Left kidney (tissue), 2 donors: ENCODE results near the gene ERG. TPM values are rescaled to one million over a fixed set of nuclear protein-coding genes. Genes with fewer than 3 reads are reported as not detected.

Source experiments
- DNase-seq: peaks from one replicate; pipeline ENCODE4 v3.0.0-alpha.2; 2013
- polyA plus RNA-seq: library from polyadenylated mRNA; unstranded; fragments of 120-200 nt; gene quantifications from one replicate; pipeline ENCODE4 v1.2.1, GENCODE V29; 2013; ENCODE audit not compliant: insufficient read length

The ERG gene
- polyA plus RNA-seq, 1 donor: 17.4 TPM

DNA sequence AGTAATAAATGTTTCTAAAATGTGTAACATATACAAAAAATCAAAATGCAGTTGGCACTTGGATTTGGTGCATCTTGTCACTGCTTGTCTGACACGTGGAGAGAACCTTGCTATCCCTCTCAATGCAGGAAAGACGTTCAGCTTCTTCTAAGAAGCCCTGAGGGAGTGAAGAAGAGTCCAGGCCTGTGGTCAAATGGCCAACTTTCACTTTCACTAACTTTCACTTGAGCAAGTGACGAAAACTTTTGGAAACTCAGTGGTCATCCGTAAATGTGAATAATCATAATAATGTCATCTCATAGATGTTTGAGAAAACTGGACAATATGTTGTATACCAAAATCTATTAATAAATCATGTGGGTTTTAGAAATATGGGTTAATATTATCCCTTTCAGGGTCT, 61.9 kb downstream of the ERG start:
- no peak for DNase-seq

DNA sequence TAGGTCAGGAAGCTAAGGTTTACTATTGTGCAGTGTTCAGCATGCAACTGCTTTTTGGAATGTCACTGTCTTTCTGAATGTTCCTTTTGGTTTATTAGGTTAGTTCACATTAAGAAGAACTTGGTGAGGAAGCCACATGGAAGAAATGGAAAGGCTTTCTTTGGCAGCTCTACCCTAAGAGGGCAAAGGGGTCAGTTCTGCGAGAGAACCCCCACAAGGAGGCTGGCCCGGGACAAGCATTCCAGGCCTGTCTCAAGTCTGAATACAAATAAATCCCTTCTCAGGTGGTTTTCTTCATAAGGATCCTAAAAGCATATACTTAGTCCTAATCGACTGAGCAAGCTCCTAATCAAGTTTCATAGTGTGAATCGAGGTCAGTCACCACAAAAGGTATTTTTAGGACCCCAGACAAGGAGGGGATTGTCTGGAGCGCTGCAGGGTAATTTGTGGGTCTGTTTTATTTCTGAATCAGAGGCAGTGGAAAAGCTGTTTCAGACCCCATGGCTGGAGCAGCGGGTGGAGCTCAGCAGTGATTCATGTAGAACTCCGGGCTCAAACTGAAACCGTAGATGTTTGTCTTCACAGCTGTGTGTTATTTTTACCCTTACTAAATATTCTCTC, 63.3 kb downstream of the ERG start:
- DNase-seq: no peak

DNA sequence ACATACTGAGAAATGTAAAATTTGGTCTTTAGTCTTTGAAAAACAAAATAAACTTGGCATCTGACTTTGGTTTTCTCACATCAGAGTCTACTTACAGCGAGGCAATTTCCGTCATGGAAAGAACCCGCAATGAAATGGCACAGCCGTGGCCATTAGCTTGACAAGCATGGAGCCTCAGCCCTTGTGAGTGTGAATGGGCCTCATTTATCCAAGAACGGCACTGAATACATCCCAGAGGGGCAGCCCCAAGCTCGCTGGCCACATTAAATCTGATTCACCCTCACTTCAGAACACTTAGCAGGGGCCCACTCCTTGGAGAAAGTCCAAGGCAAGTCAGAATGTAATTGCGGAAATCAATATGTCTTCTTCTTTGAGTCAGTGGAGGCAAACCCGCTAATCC, 64.8 kb downstream of the ERG start:
- DNase-seq: no peak

DNA sequence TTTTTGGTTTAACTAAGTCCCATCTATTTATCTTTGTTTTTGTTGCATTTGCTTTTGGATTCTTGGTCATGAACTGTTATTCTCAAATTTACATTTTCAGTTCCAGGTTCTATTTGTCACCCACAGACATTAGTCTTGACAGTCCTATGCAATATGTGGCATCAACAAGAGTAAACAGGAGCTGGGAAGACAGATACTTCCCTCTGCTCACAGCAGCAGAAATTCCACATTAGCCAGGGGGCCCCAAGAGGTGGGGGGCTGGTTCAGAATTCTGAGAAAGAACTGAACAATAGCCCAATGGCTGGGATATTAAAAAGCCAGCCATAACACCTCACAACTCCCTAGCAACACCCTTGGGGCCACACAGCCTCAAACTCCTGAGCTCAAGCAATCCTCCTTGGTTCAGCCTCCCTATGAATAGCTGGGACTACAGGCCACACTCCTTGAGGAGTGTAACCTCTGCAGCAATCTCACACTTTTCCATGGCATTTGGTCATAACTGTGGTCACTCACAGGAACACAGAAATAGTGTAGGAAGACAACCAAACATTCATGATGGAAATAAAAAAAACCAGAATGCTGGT, 67.8 kb downstream of the ERG start:
- no peak for DNase-seq

DNA sequence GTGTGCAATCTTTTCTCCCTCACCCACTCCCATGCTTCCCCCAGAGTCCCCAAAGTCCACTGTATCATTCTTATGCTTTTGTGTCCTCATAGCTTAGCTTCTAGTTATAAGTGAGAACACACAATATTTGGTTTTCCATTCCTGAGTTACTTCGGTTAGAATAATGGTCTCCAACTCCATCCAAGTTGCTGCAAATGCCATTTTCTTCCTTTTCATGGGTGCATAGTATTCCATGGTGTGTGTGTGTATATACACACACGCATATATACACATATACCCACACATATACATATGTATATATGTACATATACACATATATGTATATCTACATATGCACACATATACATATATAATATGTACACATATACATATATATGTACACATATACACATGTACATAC, 69.3 kb downstream of the ERG start:
- DNase-seq: no peak

DNA sequence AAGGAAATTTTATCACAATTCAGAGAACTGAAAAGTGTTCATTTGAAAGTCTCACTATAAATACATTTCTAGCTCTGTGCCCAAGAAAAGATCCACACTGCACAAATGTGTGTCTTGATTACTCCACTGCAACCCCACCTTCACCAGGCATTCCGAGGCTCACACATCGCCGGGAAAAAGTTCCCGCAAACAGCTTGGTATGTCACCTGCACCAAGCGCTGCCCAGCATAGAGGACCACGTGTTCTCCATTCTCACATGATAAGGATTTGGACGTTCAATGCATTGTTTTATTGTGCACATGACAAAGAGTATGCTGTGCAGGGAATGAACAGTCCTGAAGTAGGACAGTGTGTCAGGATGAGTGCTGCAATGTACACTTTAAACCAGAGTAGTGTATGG, 70.1 kb downstream of the ERG start:
- DNase-seq: no peak

DNA sequence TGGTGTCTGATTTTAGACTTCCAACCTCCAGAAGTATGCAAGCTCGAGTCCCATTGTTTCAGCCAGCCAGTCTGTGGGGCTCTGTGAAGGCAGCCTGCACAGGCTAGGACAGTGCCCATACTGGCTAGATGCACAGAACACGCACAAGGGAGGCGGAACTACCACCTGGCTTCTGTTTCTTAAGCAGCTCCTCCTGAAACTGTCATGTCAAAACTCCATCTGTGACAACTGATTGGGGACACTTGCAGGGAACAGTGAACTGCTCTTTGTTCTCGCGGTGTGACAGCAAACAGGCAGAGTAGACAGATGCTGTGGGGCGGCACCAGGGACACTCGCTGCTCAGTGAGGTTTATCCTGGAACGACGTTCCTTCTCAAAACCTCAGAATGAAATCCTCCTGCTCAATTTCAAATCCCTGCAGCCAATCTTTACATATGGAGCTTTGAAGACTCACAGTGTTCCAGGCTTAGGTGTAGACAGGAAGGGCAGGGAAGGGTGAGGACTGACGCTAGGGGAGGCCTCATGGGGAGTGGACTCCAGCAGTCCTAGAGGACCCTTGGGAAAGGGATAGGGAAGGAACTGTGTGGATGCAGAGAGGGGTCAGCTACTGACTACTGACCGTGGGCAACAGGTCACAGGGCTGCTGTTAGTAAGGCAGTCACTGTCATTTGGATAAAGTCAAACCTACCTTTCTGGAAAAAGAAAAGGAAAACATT, 73.8 kb downstream of the ERG start:
- no peak for DNase-seq

DNA sequence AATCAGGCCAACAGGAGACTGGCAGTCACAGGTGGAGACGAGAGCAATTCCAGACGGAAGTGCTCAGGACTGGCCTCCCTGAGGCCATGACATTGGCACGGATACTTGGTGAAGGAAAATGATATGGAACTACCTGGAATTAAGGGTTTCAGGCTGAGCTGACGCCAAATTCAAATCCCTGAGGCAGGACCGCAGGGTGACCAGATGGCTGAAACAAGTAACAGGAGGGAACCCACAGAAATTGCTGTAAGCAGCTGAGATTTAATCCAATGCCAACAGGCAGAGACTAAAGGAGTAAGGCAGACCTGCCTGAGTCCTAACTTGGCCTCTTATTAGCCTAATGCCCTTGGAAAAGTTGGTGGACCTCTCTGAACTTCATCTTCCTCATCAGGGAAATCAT, 76.2 kb downstream of the ERG start:
- DNase-seq: no peak

DNA sequence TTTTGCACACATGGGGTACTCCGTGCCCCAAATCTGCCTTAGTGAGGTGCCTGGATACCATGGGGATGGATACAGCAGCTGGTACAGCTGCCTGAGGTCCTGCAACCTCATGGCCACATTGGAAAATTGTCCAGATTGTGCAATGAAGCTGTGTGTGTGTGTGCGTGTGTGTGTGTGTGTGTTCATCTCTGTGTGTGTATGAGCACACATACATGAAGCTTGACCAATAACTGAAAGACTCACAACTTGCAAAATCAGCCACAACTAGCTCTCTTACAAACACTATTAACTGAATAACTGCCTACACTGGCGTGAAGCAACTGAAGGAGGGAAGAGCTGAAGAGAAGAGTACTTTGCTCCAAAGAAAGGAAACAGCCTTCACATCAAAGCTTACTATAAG, 78.1 kb downstream of the ERG start:
- no peak for DNase-seq

DNA sequence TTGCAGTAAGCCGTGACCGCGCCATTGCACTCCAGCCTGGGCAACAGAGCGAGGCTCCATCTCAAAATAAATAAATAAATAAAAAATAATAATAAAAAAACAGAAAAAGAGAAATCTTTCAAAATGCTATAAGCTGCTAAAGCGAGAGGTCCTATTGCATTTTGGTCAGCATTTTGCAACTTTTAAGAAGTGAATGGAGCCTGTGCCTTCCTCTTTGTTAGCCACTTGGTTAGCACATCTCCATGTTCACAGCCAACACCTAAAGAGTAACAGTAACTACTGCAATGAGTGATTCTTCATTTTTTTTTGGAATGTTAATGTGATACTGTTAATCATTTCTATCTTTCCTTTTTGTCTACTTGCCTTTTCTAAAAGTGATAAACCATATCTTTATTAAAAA, 80.6 kb downstream of the ERG start:
- DNase-seq: no peak

DNA sequence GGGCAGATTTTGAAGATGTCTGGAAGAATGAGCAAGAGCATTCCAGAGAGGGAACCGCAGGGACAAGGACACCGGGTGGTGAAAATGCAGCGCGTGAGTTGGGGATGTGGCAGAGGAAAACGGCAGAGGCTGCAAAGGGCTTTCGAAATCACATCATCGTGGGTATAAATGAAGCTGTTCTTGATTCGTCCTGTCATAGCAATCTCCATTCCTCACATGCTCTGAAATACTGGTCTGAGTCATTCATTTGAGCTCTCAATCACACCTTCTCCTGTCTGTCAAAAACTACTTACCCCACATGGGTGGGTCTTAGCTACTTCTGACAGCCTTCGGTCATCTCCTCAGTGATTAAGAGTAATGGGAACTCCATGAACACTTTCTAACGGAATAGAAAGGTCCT, 81.5 kb downstream of the ERG start:
- no peak for DNase-seq

DNA sequence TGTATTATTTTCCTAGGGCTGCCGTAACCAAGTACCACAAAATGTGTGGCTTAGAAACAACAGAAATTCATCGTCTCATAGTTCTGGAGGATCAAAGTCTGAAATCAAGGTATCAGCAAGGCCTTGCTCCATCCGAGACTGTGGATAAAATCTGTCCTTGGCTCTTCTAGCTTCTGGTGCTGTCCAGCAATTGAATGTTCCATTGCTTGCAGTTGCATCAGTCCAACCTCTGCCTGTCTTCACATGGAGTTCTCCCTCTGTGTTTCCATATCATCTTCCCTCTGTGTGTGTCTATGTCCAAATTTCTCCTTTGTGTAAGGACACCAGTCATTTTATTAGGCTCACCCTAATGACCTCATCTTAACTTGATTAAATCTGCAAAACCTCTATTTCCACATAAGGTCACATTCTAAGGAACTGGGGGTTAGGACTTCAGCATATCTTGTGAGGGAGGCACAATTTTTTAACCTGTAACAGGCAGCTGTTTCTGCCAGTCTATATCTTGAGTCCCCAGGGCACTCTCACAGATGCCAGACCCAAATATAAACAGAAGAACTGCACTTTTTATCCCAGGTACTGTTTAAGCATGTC, 84.2 kb downstream of the ERG start:
- no peak for DNase-seq

DNA sequence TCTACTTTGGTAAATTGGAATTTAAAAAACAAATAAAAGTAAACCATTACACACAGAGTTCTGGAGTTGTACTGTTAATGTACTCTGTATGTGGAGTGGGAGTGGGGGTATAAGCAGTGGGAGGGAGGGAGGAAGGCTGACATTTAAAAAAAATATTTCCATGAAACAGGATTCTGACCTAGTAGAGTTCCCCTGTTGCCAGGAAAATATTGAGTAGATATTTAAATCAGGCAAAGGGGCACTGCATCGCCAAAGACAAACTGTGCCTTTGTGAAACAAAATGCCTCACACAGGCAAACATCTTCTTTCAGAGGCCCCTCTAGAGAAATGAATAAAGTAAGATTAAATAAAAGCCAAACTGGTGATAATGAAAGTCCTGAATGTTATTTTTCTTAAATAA, 87.8 kb downstream of the ERG start:
- DNase-seq: no peak

DNA sequence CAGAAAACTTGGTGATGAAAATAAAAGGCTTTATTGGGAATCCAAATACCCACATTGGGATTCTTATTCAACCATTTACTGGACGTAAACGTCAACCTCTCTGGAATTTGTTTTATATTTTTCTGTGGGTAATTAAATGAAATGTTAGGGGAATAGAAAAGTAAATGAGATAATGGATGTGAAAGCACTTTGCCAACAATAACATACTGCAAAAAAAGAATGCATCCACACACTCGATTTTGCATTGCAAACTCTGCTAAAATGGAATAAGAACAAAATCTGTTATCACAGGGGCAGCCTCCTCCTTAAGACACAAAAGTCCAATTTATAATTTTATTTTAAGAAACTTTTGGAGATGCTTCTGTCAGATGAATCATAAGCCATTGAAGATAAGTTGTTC, 88.4 kb downstream of the ERG start:
- no peak for DNase-seq

DNA sequence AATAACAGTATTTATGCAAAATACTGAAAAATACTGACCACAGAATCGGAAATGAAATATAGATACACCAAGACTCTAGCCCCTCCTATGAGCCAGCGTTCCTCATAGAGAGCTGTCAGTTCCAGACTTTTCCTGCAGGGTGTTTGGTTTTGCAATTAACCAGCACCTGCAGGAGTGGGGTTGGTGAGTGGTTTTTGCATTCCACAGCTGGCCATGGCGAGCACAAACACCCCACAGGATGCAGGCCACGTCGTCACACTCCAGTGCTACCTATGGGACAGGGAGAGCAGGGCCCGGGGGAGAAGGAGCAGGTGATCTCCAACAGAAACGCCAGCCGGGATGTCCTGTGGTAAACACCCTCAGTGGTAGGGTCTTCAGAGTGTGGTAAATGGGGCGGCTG, 94.1 kb downstream of the ERG start:
- no peak for DNase-seq

DNA sequence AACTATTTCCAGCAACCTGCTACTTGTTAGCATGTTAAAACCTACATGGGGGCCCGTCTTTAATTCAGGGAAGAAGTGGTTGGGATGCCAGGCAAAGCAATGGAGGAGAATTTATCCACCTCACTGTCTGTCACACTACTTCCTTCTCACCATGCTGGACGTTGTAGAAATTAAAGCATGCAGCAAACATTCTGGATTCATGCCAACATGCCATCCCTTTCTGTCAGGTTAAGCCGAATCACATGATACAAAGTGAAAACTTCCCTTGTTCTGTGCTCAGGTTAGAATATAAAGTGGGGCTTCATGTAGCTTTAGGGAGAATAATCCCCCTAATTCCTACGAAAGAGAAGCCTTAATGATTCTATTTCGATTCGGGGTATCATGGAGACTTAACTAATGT, 95.5 kb downstream of the ERG start:
- no peak for DNase-seq

DNA sequence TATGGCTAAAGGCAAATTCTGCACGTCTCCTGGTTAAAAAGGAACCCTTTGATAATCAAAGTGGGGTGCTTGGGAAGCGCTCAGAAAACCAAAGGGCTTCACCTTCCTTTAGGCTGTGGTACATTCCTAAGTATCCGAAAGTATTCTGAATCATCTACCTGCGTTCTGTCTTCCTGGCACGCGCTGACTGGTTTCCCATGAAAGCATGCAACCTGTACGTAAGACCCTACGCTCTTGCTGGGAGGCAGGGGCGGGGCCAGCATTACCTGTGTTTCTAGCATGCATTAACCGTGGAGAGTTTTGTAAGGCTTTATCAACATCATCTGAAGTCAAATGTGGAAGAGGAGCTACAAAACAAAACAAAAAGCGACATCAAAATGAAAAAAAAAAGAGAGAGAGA, 96.0 kb downstream of the ERG start:
- no peak for DNase-seq

DNA sequence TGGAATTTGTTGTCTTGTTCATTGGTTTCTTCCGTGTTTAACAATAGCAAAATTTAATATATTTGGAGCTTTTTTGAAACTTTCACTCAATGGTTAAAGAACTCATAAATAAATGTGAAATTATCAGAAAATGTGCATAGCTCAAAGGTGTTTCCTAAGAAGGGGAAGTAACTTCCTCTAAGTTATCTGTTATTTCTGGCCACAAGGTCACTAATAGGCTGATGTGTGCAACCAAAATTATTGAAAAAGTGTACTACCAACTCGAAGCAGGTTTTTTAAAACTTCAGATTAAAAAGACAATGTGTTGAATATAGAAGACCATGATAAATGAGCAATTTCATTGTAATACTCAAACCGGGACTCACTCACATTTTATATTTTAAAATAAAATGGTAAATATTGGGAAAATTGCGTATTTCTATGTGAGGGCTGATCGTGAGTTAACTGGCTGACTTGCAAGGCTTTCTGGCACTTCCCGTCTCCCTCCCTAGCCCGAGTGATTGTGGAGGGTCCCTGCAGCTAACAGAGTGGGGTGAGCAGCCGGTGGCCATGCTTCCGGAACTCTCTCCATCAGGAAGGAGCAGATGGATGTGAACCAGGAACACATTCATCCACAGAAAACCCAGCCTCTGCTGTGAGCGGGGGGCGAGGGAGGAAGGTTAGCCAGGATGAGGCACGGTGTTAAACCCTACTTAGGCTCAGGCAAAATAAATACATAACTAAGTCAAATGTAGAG, 96.9 kb downstream of the ERG start:
- DNase-seq: no peak

DNA sequence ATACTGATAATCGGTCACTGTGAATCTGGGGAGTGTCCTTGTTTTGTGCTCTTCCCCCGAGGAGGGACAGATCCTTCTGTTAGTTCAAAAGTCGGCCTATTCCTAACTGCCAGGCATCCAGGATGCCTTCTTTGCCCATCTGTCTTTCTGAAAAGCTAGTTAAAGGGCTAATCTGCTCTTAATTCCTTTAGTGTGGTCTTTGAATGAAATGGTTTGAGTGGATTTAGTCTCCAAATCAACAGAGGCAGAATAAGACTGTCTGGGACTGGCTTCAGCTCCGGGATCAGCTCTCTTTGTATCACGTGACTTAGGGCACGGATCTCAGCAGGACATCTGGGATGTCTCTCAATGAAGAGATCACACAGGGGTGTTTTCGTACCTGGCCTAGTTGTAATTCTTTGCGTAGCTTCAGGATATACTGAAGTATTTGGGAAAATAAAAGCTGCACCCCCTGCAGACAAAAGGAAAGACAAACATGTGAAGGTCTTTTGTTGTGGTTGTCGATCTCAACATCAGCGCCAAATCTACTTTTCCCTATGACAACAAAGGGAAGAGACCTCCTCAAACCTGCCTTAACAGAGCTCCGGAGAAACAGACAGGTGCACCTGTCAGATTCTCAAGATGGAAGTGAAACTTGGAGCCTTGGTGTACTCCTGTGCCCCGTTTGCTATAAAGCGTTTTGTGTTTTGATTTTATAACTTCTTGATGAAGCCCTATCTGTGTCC, 97.9 kb downstream of the ERG start:
- DNase-seq: no peak

DNA sequence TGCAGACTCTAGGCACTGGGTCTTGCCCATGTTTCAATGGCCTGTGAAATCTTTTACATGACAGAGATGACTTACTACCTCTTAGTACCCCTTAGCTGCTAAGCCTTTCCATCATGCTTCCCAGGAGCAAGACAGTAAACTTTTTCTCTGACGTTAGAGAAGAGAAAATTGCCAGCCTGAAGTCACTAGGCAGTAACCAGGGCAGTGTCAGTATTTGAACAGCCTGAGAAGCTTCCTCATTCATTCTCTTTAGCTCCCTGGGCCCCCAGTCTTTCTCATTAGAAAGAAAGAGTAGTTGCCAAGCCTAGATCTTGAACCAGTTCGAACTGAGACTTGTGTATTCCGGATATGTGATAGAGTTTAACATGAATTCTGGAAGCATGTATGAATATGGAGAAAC, 99.2 kb downstream of the ERG start:
- DNase-seq: no peak

DNA sequence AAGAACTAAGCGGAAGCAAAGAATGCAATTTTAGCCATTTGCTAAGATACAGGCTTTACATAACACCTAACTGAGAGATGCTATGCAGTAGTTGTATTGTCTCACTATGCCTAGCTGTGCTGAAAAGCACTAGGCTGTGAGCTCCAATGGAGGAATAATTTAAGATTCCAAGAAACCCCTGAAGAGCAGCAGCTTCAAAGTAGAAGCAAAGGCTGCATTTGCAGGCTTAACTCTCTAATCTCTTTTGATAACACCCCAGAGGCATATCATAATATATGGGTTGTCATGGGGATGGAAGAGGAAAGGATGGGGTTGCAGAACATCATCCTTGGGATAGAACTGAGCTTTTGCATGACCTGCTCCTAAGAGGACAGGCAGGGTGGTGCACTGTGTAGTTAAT, 102.0 kb downstream of the ERG start:
- DNase-seq: no peak

DNA sequence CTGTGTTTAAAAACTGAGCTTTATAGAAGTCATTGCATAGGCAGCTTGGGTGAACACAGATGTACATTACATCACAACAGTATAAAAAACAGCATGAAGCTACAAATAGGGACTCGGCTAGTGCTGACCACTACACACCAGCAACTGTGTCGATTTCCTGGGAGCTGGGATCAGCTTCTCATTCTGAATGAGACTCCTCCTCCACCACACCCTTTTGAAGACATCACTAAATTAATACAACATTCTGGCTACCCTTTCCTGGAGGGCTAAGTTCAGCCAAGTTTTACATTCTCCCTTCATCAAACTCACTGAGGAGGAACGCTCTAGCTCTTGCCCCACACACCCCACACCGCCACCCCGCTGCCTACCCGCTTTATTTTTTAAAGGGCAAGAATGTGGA, 102.7 kb downstream of the ERG start:
- DNase-seq: no peak
